GM18870 (cell line): ENCODE measurements around the gene FOXD4L5.
"Not testable (repeated sequence)": the region's sequence is repeated elsewhere in the genome, so short reads cannot be mapped to it uniquely, and the experiment has no call there.

Source experiments
- ATAC-seq: cut with Tn5 transposase; IDR thresholded peaks from one replicate; pipeline ENCODE4 v1.9.1; 2021; ENCODE audit warnings: moderate library complexity; ENCODE audit not compliant: unreplicated experiment

FOXD4L5 gene

GRCh38 chr9:65285109-65285508 lies at the start of gene FOXD4L5:
Gene FOXD4L5, minus strand, starts transcription at chr9:65285209. Its CDS starts 832 bp downstream, at chr9:65284377.
- not testable (repeated sequence) for ATAC-seq

GRCh38 chr9:65283943-65284342 lies 1.1 kb downstream of the FOXD4L5 start:
- ATAC-seq = not testable (repeated sequence)

GRCh38 chr9:65282976-65283375 lies 2.0 kb downstream of the FOXD4L5 start:
- not testable (repeated sequence) for ATAC-seq
